Liver (tissue), 9 donors: ENCODE measurements around the gene DCAF11. TPM values are rescaled to one million over a fixed set of nuclear protein-coding genes. Genes with fewer than 3 reads are reported as not detected.
A peak's percentile ranks its signal among the peaks of the same experiment; 100 is the strongest.

Source experiments
- DNase-seq: peaks from one replicate; pipeline ENCODE4 v3.0.0-alpha.2; 2017; ENCODE audit warnings: low spot score
- H3K27ac ChIP-seq, 2 donors: one replicate each; pipeline ENCODE4 v1.7.0; 2013; ENCODE audit warnings: inconsistent platforms in 2 of 2, low read length in 2 of 2, control low read depth in 1 of 2, low read depth in 1 of 2, mild to moderate bottlenecking in 1 of 2
- H3K27me3 ChIP-seq, 4 donors: one replicate each; pipeline versions ENCODE4 v1.6.1 to v1.7.0; 2013; ENCODE audit warnings: low read length in 3 of 4, inconsistent platforms in 1 of 4, mild to moderate bottlenecking in 1 of 4, moderate library complexity in 1 of 4; ENCODE audit not compliant: control insufficient read depth in 4 of 4, insufficient read depth in 4 of 4
- H3K36me3 ChIP-seq, 4 donors: one replicate each; pipeline versions ENCODE4 v1.6.1 to v1.7.0; 2013; ENCODE audit warnings: low read length in 3 of 4, mild to moderate bottlenecking in 3 of 4, low read depth in 1 of 4, moderate library complexity in 1 of 4; ENCODE audit not compliant: control insufficient read depth in 4 of 4, insufficient read depth in 3 of 4
- H3K4me1 ChIP-seq, 4 donors: one replicate each; pipeline versions ENCODE4 v1.6.1 to v1.7.0; 2013; ENCODE audit warnings: low read length in 3 of 4, mild to moderate bottlenecking in 3 of 4, moderate library complexity in 1 of 4; ENCODE audit not compliant: control insufficient read depth in 4 of 4, insufficient read depth in 4 of 4
- H3K4me3 ChIP-seq, 3 donors: one replicate each; pipeline versions ENCODE4 v1.6.1 to v1.7.0; 2013; ENCODE audit warnings: low read length in 3 of 3, control low read depth in 1 of 3, low read depth in 1 of 3, mild to moderate bottlenecking in 1 of 3
- H3K9ac ChIP-seq, 2 donors: one replicate each; pipeline ENCODE4 v1.7.0; 2013; ENCODE audit warnings: low read length in 2 of 2, mild to moderate bottlenecking in 2 of 2, moderate library complexity in 2 of 2, control low read depth in 1 of 2, low read depth in 1 of 2
- H3K9me3 ChIP-seq, 4 donors: one replicate each; pipeline versions ENCODE4 v1.6.1 to v1.7.0; 2013; ENCODE audit warnings: low read length in 3 of 4; ENCODE audit not compliant: control insufficient read depth in 4 of 4
- EGR1 ChIP-seq, 2 donors: IDR thresholded peaks; 2 replicates each; pipeline ENCODE4 v1.6.1; 2016 to 2018; ENCODE audit warnings: antibody characterized with exemption in 2 of 2, low read depth in 2 of 2
- FOXA2 ChIP-seq: IDR thresholded peaks from 2 replicates; pipeline ENCODE4 v1.6.1; 2016; ENCODE audit warnings: antibody characterized with exemption
- HNF4A ChIP-seq, 2 donors: conservative IDR thresholded peaks; 2 replicates each; pipeline ENCODE4 v1.6.1; 2016; ENCODE audit warnings: antibody characterized with exemption in 2 of 2, mild to moderate bottlenecking in 2 of 2
- HNF4G ChIP-seq: IDR thresholded peaks from 2 replicates; pipeline ENCODE4 v1.6.1; 2016; ENCODE audit warnings: antibody characterized with exemption
- JUND ChIP-seq, 2 donors: IDR thresholded peaks; 2 replicates each; pipeline ENCODE4 v1.6.1; 2016; ENCODE audit warnings: antibody characterized with exemption in 2 of 2
- NR2F2 ChIP-seq: IDR thresholded peaks from 2 replicates; pipeline ENCODE4 v1.6.1; 2016; ENCODE audit warnings: antibody characterized with exemption
- RAD21 ChIP-seq, 2 donors: IDR thresholded peaks; 2 replicates each; pipeline ENCODE4 v1.6.1; 2016; ENCODE audit warnings: antibody characterized with exemption in 2 of 2, mild to moderate bottlenecking in 2 of 2
- SP1 ChIP-seq: IDR thresholded peaks from 2 replicates; pipeline ENCODE4 v1.6.1; 2018; ENCODE audit warnings: antibody characterized with exemption, mild to moderate bottlenecking
- TAF1 ChIP-seq: conservative IDR thresholded peaks from 2 replicates; pipeline ENCODE4 v1.6.1; 2016; ENCODE audit warnings: antibody characterized with exemption, mild to moderate bottlenecking
- WGBS: extraction: QIAGEN DNeasy Blood & Tissue Kit; methylation state at CpG from one replicate; pipeline ENCODE4 v1.1.7; 2013; 5-methylcytosine and 5-hydroxymethylcytosine counted together
- polyA plus RNA-seq, 2 donors: library from polyadenylated mRNA; stranded (reverse) in 1 of 2; unstranded in 1 of 2; fragments of 200-250 nt in 1 of 2; fragments of >200 nt in 1 of 2; fragmentation: Nextera tagmentation in 1 of 2; extraction: Ambion mirVana in 1 of 2; gene quantifications; one replicate each; pipeline versions ENCODE4 v1.2.1 to v1.2.3, GENCODE V29; 2013 to 2015
- total RNA-seq, 2 donors: library from RNA; depleted of rRNA; stranded (reverse); fragments of >200 nt; gene quantifications; one replicate each; pipeline ENCODE4 v1.2.3, GENCODE V29; 2014
- TF ChIP-seq, protein P1 (sequence below): IDR thresholded peaks from 2 replicates; pipeline ENCODE4 v1.6.1; 2016; ENCODE audit warnings: antibody characterized with exemption
- TF ChIP-seq, protein P2 (sequence below): fragments of 150-350 bp; IDR thresholded peaks from 2 replicates; pipeline ENCODE4 v1.5.1; 2017; ENCODE audit warnings: improper control_type of control experiment, low read depth, low read length; ENCODE audit not compliant: missing input control
- donor health status: healthy.
- donor health status: healthy.
- donor health status: healthy.
- donor health status: healthy.
- donor health status: healthy.

Gene DCAF11
- total and polyA plus RNA-seq, 4 donors, result 30.1 to 312 (median 167) TPM

DNA sequence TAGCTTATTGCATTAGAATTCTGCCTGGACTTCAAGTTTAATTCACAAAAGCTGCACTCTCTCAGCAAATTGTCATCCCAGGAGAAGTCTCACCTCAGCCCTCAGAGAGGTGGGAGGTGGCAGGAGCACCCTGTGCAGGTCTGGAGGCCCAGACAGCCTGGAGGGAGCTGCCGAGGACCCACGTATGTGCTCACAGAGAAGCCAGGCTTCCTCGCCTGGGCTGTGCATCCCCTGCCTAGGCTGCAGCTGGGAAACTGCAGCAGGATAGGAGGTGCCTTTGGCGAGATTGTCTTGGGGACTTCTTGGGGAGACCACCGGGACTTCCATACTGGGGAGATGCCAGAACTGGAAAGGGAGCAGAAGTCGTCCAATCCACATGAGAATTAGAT is 34.4 kb upstream of the DCAF11 start:
- H3K9me3 ChIP-seq, result no peaks in the 10 kb centered on the region
- H3K9ac ChIP-seq, result no peak overlapping the region
- no peaks in the 10 kb centered on the region for H3K36me3 ChIP-seq
- no peak overlapping the region for H3K27ac ChIP-seq
- peaks cover 8 to 35% (median 25%) of the 10 kb centered on the region in 4 donors for H3K4me1 ChIP-seq
- no peaks in the 10 kb centered on the region for H3K27me3 ChIP-seq
- DNase-seq, result no peak
- no peak overlapping the region for H3K4me3 ChIP-seq
- TF ChIP-seq NR2F2 (no peak), SP1 (no peak), FOXA2 (no peak), HNF4A (conservative IDR thresholded peaks at IDR 0.05) (no peak), EGR1 (IDR thresholded peaks at IDR 0.05; ENCODE audit: low read depth in 2 of 2) (no peak), TAF1 (no peak), JUND (IDR thresholded peaks at IDR 0.05) (no peak)
- TF ChIP-seq, protein P1, sequence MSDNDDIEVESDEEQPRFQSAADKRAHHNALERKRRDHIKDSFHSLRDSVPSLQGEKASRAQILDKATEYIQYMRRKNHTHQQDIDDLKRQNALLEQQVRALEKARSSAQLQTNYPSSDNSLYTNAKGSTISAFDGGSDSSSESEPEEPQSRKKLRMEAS, result no peak
- WGBS, result 87% methylated on average over 6 of the region's 6 CpGs

DNA sequence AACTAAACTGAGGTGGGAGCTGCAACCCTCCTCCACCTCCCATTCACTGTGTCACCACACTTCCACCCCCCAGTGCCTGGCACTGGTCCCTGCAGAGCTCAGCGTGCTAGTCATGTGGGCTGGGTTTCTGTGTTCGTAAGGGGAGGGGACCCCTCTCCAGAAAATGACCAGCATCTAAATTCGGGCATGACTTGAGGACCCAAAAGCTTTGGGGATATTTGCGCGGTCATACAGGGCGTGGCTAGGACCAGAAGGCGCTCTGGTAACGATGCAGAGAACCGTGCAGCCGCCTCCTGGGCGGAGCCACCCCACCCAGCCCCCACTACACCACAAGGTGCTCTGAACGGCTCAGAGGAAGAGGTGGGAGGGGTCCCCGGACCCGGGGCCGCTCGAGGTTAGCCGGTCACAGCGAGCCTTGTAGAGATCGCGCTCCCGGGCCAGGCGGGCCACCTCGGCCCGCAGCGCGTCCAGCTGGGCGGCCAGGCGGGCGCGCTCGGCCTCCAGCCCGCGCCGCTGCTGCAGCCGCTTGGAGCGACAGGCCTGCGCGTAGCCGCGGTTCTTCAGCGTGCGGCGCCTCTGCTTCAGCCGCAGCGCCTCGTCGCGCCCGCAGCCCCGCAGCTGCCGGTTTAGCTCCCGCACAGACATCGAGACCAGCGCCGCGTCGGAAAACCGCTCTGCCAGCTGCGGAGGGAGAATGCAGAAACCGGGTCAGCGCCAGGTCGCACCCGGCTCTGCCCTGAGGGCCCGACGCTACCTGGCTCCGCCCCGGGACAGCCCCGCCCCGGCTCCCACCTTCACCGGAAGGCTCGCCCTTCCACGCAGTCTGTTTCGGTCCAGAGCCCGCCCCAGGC is 33.5 kb upstream of the DCAF11 start:
- WGBS, result under 1% methylated on average over 74 of the region's 74 CpGs
- Histone ChIP-seq H3K9ac (peak overlapping the region in 1 of 2 donors; percentile 36), H3K36me3 (no peaks in the 10 kb centered on the region), H3K27ac (peak overlapping the region; percentile 58 to 74), H3K9me3 (no peaks in the 10 kb centered on the region), H3K4me1 (peaks cover 2 to 25% (median 20%) of the 10 kb centered on the region in 4 donors), H3K4me3 (peak overlapping the region; percentile 61 to 80 (median 76)), H3K27me3 (no peaks in the 10 kb centered on the region)
- peak; percentile 58 for DNase-seq
- TF ChIP-seq RAD21 (IDR thresholded peaks at IDR 0.05) (no peak), HNF4G (no peak), EGR1 (IDR thresholded peaks at IDR 0.05; ENCODE audit: low read depth in 2 of 2) (no peak), FOXA2 (no peak), SP1 (no peak), HNF4A (conservative IDR thresholded peaks at IDR 0.05) (peak; percentile 6 to 8)
- TF ChIP-seq, protein P2, sequence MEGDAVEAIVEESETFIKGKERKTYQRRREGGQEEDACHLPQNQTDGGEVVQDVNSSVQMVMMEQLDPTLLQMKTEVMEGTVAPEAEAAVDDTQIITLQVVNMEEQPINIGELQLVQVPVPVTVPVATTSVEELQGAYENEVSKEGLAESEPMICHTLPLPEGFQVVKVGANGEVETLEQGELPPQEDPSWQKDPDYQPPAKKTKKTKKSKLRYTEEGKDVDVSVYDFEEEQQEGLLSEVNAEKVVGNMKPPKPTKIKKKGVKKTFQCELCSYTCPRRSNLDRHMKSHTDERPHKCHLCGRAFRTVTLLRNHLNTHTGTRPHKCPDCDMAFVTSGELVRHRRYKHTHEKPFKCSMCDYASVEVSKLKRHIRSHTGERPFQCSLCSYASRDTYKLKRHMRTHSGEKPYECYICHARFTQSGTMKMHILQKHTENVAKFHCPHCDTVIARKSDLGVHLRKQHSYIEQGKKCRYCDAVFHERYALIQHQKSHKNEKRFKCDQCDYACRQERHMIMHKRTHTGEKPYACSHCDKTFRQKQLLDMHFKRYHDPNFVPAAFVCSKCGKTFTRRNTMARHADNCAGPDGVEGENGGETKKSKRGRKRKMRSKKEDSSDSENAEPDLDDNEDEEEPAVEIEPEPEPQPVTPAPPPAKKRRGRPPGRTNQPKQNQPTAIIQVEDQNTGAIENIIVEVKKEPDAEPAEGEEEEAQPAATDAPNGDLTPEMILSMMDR, result no peak
- TF ChIP-seq, protein P1, result no peak

DNA sequence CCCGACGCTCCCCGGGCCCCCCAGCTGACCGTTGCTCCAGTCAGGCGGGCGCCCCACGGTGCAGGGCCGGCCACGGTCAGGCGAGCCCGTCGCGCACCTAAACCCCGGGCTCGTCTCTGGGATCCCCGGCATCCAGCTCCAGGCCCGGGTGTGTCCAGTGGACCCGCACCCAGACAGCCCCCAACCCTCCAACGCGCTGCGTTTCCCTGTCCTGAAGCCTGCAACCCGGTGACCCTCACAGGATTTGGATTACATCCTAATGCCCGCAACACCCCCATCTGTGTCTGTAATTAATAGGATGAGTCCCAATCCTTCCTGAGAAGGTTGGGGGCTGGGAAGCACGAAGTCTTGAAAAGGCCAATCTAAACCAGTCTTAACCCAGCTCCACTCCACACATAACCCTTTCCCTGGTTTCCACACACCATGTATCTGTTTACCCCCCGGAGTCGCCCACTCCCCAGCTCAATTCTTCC is 32.8 kb upstream of the DCAF11 start:
- Histone ChIP-seq H3K4me1 (peaks cover 2 to 24% (median 20%) of the 10 kb centered on the region in 4 donors), H3K27ac (peak overlapping the region; percentile 58 to 74), H3K36me3 (no peaks in the 10 kb centered on the region), H3K27me3 (no peaks in the 10 kb centered on the region), H3K4me3 (peak overlapping the region in 2 of 3 donors; percentile 76 to 80), H3K9ac (peak overlapping the region in 1 of 2 donors; percentile 22), H3K9me3 (no peaks in the 10 kb centered on the region)
- no peak for DNase-seq
- WGBS, result 32% methylated on average over 26 of the region's 26 CpGs
- TF ChIP-seq TAF1 (no peak), SP1 (no peak)
